Endothelial cell of umbilical vein (primary cell): ENCODE measurements around the gene NFIA. TPM values are rescaled to one million over a fixed set of nuclear protein-coding genes. Genes with fewer than 3 reads are reported as not detected.

Source experiments
- BruUV-seq: library from RNA; stranded (reverse); fragments of 400-500 nt; replicated peaks from 2 replicates; lab custom pipeline; 2021; lab: Mats Ljungman, UMichigan
- CTCF ChIA-PET: fragments of 300-600, 350-600 bp; sonication (Branson Sonifier 250); formaldehyde crosslinking; loops from one replicate; lab custom pipeline; 2021; ENCODE audit warnings: antibody characterized with exemption, inconsistent platforms; lab: Charles Lee
- POLR2A ChIA-PET: fragments of 300-600, 350-600 bp; sonication (Branson Sonifier 250); formaldehyde crosslinking; loops from one replicate; lab custom pipeline; 2021; ENCODE audit warnings: antibody characterized with exemption, inconsistent platforms; lab: Charles Lee
- DNase-seq: peaks from one replicate; pipeline ENCODE4 v3.0.0-alpha.2; 2011; ENCODE audit warnings: low read depth, low spot score
- FAIRE-seq: peaks from 2 replicates; lab custom pipeline; 2011; peaks lifted over from hg19 to GRCh38; lab: Jason Lieb, UNC
- H2AFZ ChIP-seq: 2 replicates; pipeline ENCODE4 v1.6.0; 2012; ENCODE audit warnings: low read depth, low read length, control low read depth, inconsistent platforms
- H3K27ac ChIP-seq: 2 replicates; pipeline ENCODE4 v1.5.1; 2011; ENCODE audit warnings: low read depth, mild to moderate bottlenecking, control low read depth, low read length, moderate library complexity; ENCODE audit not compliant: insufficient read depth
- H3K27me3 ChIP-seq, 2 experiments: 2 replicates each; pipeline versions ENCODE4 v1.6.0 to v1.6.1; 2011; ENCODE audit warnings: low read length in 2 of 2, mixed read lengths in 1 of 2; ENCODE audit not compliant: control insufficient read depth in 2 of 2, insufficient read depth in 2 of 2
- H3K36me3 ChIP-seq, 2 experiments: 2 replicates in 1 of 2; 3 replicates in 1 of 2; pipeline ENCODE4 v1.5.1; 2011; ENCODE audit warnings: low read length in 2 of 2, mild to moderate bottlenecking in 1 of 2, moderate library complexity in 1 of 2; ENCODE audit not compliant: control insufficient read depth in 2 of 2, insufficient read depth in 2 of 2; ENCODE audit errors: extremely low read depth in 1 of 2
- H3K4me1 ChIP-seq: 3 replicates; pipeline ENCODE4 v1.5.1; 2011; ENCODE audit warnings: mild to moderate bottlenecking, low read length; ENCODE audit not compliant: control insufficient read depth, insufficient read depth; ENCODE audit errors: extremely low read depth
- H3K4me2 ChIP-seq: 2 replicates; pipeline ENCODE4 v1.6.1; 2011; ENCODE audit warnings: low read length, control low read depth, mixed read lengths; ENCODE audit not compliant: insufficient read depth
- H3K4me3 ChIP-seq, 3 experiments: fragments of 200-600 bp in 1 of 3; sonication (generic), shearing (Covaris generic) in 1 of 3; replicated peaks in 1 of 3; 2 replicates each; pipeline ENCODE4 v1.5.1; 2011 to 2016; ENCODE audit warnings: control low read depth in 3 of 3, low read length in 3 of 3, mild to moderate bottlenecking in 2 of 3, inconsistent platforms in 1 of 3, low read depth in 1 of 3, moderate library complexity in 1 of 3; ENCODE audit not compliant: insufficient read depth in 1 of 3
- H3K79me2 ChIP-seq: 2 replicates; pipeline ENCODE4 v1.6.0; 2012; ENCODE audit warnings: low read length, inconsistent platforms; ENCODE audit not compliant: control insufficient read depth, insufficient read depth
- H3K9ac ChIP-seq: replicated peaks from 2 replicates; pipeline ENCODE3; 2011; ENCODE audit warnings: low read length, control low read depth; ENCODE audit not compliant: insufficient read depth; ENCODE audit errors: extremely low read depth
- H3K9me1 ChIP-seq: replicated peaks from 3 replicates; pipeline ENCODE4 v1.6.0; 2011; ENCODE audit warnings: mild to moderate bottlenecking, low read length; ENCODE audit not compliant: control insufficient read depth, insufficient read depth; ENCODE audit errors: extremely low read depth
- H3K9me3 ChIP-seq: replicated peaks from 2 replicates; pipeline ENCODE4 v1.5.1; 2012; ENCODE audit warnings: low read length, inconsistent platforms; ENCODE audit not compliant: control insufficient read depth, insufficient read depth
- H4K20me1 ChIP-seq: replicated peaks from 2 replicates; pipeline ENCODE3; 2011; ENCODE audit warnings: mild to moderate bottlenecking, low read length; ENCODE audit not compliant: control insufficient read depth, insufficient read depth; ENCODE audit errors: extremely low read depth
- EZH2 ChIP-seq: IDR thresholded peaks from 2 replicates; pipeline ENCODE4 v1.6.1; 2012; ENCODE audit warnings: borderline replicate concordance, low read depth, mild to moderate bottlenecking, moderate library complexity, low read length, inconsistent platforms; ENCODE audit not compliant: severe bottlenecking
- FOS ChIP-seq: IDR thresholded peaks from 2 replicates; pipeline ENCODE4 v1.6.1; 2011; ENCODE audit warnings: mild to moderate bottlenecking, low read length, moderate library complexity, borderline replicate concordance; ENCODE audit not compliant: insufficient read depth
- GATA2 ChIP-seq: IDR thresholded peaks from 2 replicates; pipeline ENCODE4 v1.7.0; 2011; ENCODE audit warnings: low read depth, mild to moderate bottlenecking, moderate library complexity, mixed read lengths, low read length; ENCODE audit not compliant: insufficient read length, insufficient read depth
- JUN ChIP-seq: IDR thresholded peaks from 2 replicates; pipeline ENCODE4 v1.6.1; 2011; ENCODE audit warnings: borderline replicate concordance, low read depth; ENCODE audit not compliant: insufficient read length, insufficient read depth
- MAX ChIP-seq: IDR thresholded peaks from 2 replicates; pipeline ENCODE4 v1.6.1; 2011; ENCODE audit not compliant: insufficient read depth, insufficient read length
- MYC ChIP-seq: IDR thresholded peaks from one replicate; pipeline ENCODE4 v1.6.1; 2011; ENCODE audit warnings: mild to moderate bottlenecking, low read depth, low read length
- POLR2A ChIP-seq: IDR thresholded peaks from 2 replicates; pipeline ENCODE4 v1.6.1; 2012; ENCODE audit warnings: low read depth, mild to moderate bottlenecking, control low read depth, low read length
- POLR2AphosphoS5 ChIP-seq: IDR thresholded peaks from 2 replicates; pipeline ENCODE4 v1.6.1; 2012; ENCODE audit warnings: low read depth, mild to moderate bottlenecking, control low read depth, low read length, moderate library complexity; ENCODE audit not compliant: insufficient read depth
- dilution Hi-C: fragments of 300-500 bp; cut with MboI; formaldehyde crosslinking; loops from one replicate; pipeline ENCODE4 v1.15.0; 2019; ENCODE audit warnings: low sequenced_read_pairs; ENCODE audit not compliant: extremely low pct_ligation_motif_present
- intact Hi-C: fragments of 100-400 bp; cut with micrococcal nuclease; formaldehyde crosslinking; loops from one replicate; pipeline ENCODE4 v1.10.0; 2022
- polyA plus RNA-seq, 4 experiments: library from polyadenylated mRNA; depleted of rRNA in 3 of 4; stranded (reverse) in 3 of 4; unstranded in 1 of 4; fragments of >200 nt; gene quantifications; 2 replicates each; pipeline versions ENCODE4 v1.2.1 to v1.2.3, GENCODE V29; 2011 to 2012; ENCODE audit warnings: missing spikeins in 1 of 4
- total RNA-seq: library from RNA; stranded (reverse); gene quantifications from 2 replicates; pipeline ENCODE4 v1.2.3, GENCODE V29; 2021
- TF ChIP-seq, protein P1 (sequence below), 2 donors: IDR thresholded peaks; 1 replicate in 1 of 2; 2 replicates in 1 of 2; pipeline ENCODE4 v1.5.1; 2011; ENCODE audit warnings: low read length in 2 of 2, mild to moderate bottlenecking in 2 of 2, moderate library complexity in 2 of 2, control low read depth in 1 of 2, inconsistent platforms in 1 of 2, low read depth in 1 of 2; ENCODE audit not compliant: insufficient read depth in 1 of 2; ENCODE audit errors: extremely low read depth in 1 of 2

Gene NFIA
- total and polyA plus RNA-seq, 2 donors (not counting 3 experiments of a cell fraction or from before 2014, with no cell fraction given), result 25.5 to 47.0 TPM

DNA sequence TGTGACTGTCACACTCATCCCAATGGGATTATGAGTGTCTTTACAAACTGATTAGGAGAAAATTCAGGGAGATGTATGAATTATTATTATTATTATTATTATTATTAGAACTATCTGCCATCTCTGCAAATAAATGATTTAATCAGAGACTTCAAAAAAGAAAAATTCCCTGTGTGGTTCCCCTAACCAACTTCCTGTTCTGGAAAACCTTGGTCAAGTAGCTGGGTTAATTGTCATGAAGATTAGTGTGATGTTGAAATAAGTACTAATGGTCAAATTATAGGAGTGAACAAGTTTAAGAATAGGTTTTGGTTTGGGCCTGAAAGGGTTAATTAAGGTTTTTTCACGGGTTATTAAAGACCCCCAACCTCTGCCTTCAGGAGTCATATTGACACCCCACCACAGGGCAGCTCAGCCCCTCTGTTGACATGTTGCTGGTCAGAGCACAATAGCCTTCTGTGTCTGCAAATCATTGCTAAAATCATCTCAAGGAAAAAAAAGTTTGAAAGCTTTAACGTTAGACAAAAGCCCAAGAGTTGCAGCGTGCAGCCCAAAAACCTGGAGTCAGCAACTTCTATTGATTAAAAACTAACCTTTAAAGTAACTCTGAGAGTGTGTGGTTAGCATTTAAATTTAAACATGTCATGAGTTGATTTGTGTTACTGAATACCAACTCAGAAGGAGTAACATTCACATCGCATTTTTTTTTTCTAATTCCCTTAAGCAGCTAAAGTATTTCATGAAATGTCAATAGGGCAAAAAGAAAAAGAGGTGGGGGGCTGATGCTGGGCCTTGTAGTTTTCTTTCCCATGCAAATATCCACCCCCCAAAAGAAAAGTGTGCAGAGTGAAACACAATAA lies 370.0 kb downstream of the NFIA start:
- DNase-seq, result no peak

More for the DNA sequence above, 370.0 kb downstream of the NFIA start:
- H3K36me3 ChIP-seq, result no peaks in the 10 kb centered on the region
- H3K27ac ChIP-seq, result peak overlapping the region; percentile 89
- intact Hi-C loops, result loop anchor here (1.0 to 10.0 kb wide), 22 partner anchors 16 to 1478 kb away; partner anchors contain the start of genes NFIA and TM2D1
- H3K4me3 ChIP-seq, result no peak overlapping the region
- H3K9me1 ChIP-seq, result no peaks in the 10 kb centered on the region
- peaks cover 39% of the 10 kb centered on the region for H3K4me1 ChIP-seq
- no peaks in the 10 kb centered on the region for H3K9me3 ChIP-seq
- BruUV-seq, result TSS peak; percentile 17
- H2AFZ ChIP-seq, result no peak overlapping the region
- no peaks in the 10 kb centered on the region for H3K27me3 ChIP-seq
- CTCF ChIA-PET, result interaction anchor here (0.6 to 3.7 kb wide), 26 partner anchors 12 to 1298 kb away, joined by 3 to 39 read pairs (median 4); no protein-coding TSS in a partner anchor
- POLR2A ChIA-PET, result interaction anchor here (0.5 to 0.7 kb wide), 2 partner anchors 271 to 401 kb away, joined by 4 to 5 read pairs; no protein-coding TSS in a partner anchor
- FAIRE-seq, result no peak
- H3K4me2 ChIP-seq, result peak overlapping the region; percentile 64
- dilution Hi-C loops, result no loop called here
- H3K9ac ChIP-seq, result peak overlapping the region; percentile 87
- H4K20me1 ChIP-seq, result no peaks in the 10 kb centered on the region
- TF ChIP-seq MAX (no peak), GATA2 (no peak), FOS (no peak), POLR2AphosphoS5 (no peak), POLR2A (no peak), EZH2 (no peak), MYC (no peak), JUN (no peak)
- TF ChIP-seq, protein P1, sequence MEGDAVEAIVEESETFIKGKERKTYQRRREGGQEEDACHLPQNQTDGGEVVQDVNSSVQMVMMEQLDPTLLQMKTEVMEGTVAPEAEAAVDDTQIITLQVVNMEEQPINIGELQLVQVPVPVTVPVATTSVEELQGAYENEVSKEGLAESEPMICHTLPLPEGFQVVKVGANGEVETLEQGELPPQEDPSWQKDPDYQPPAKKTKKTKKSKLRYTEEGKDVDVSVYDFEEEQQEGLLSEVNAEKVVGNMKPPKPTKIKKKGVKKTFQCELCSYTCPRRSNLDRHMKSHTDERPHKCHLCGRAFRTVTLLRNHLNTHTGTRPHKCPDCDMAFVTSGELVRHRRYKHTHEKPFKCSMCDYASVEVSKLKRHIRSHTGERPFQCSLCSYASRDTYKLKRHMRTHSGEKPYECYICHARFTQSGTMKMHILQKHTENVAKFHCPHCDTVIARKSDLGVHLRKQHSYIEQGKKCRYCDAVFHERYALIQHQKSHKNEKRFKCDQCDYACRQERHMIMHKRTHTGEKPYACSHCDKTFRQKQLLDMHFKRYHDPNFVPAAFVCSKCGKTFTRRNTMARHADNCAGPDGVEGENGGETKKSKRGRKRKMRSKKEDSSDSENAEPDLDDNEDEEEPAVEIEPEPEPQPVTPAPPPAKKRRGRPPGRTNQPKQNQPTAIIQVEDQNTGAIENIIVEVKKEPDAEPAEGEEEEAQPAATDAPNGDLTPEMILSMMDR (IDR thresholded peaks at IDR 0.05; ENCODE audit: extremely low read depth in 1 of 2, insufficient read depth in 1 of 2, low read depth in 1 of 2, low read length in 2 of 2), result no peak
- H3K79me2 ChIP-seq, result no peaks in the 10 kb centered on the region
